OCI-LY3 (cell line): ENCODE measurements around the gene SLC35F2.

Experiments used
- CTCF ChIP-seq: fragments of 200-600, 300-600 bp; sonication (generic); IDR thresholded peaks from 2 replicates; pipeline ENCODE4 v1.5.1; 2014; ENCODE audit warnings: antibody characterized with exemption, low read length, low read depth
- EZH2phosphoT487 ChIP-seq: fragments of 200-600 bp; shearing (Covaris generic); IDR thresholded peaks from 2 replicates; pipeline ENCODE4 v1.6.1; 2018; ENCODE audit warnings: antibody characterized with exemption, mixed run types, low read depth

DNA sequence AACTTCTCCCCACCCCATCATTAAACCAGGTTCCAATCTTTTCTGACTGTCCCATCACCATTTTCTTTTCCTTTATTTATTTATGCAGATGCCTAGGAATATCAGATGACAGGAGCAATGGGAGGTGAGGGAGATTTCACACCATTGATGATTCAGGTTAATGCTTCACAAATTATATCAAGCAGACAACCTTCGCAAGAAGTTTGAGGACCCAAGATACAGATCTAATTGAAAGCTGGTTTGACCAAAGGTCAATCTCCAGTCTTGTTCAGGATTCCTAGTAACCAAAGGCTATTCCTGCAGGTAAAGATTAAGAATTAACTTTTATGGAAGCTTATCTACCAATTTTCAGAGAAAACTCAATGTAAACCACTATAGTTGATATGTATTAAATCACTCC, 54.4 kb downstream of the SLC35F2 start:
- TF ChIP-seq CTCF: no peak
- TF ChIP-seq EZH2phosphoT487: no peak
